Smooth muscle cell (in vitro differentiated cells): ENCODE results near the gene SFTPD. TPM values are rescaled to one million over a fixed set of nuclear protein-coding genes. Genes with fewer than 3 reads are reported as not detected.

ENCODE experiments used
- DNase-seq: peaks from one replicate; lab custom pipeline; 2025; ENCODE audit not compliant: unreplicated experiment; lab: John Stamatoyannopoulos, UW
- H2AFZ ChIP-seq: fragments of 200-600 bp; sonication (generic); 2 replicates; pipeline ENCODE4 v1.6.0; 2016; ENCODE audit warnings: antibody characterized with exemption, low read depth, mild to moderate bottlenecking
- H3F3A ChIP-seq: fragments of 200-600 bp; sonication (generic); 2 replicates; pipeline ENCODE4 v1.6.0; 2017; ENCODE audit warnings: antibody characterized with exemption, low read depth
- H3K27ac ChIP-seq: fragments of 200-600 bp; sonication (generic); 2 replicates; pipeline ENCODE4 v1.5.1; 2016; ENCODE audit warnings: low read depth, mild to moderate bottlenecking
- H3K27me3 ChIP-seq: fragments of 200-600 bp; sonication (generic); 2 replicates; pipeline ENCODE4 v1.6.1; 2016; ENCODE audit warnings: low read depth, mild to moderate bottlenecking
- H3K36me3 ChIP-seq: fragments of 200-600 bp; sonication (generic); 2 replicates; pipeline ENCODE4 v1.5.1; 2016; ENCODE audit warnings: low read depth
- H3K4me1 ChIP-seq: fragments of 200-600 bp; sonication (generic); 2 replicates; pipeline ENCODE4 v1.5.1; 2016; ENCODE audit warnings: low read depth
- H3K4me2 ChIP-seq: fragments of 200-600 bp; sonication (generic); 2 replicates; pipeline ENCODE4 v1.6.0; 2016; ENCODE audit warnings: mild to moderate bottlenecking
- H3K4me3 ChIP-seq: fragments of 200-600 bp; sonication (generic); 2 replicates; pipeline ENCODE4 v1.5.1; 2016; ENCODE audit warnings: mild to moderate bottlenecking
- H3K79me2 ChIP-seq: fragments of 200-600 bp; sonication (generic); 2 replicates; pipeline ENCODE4 v1.6.0; 2016; ENCODE audit warnings: low read depth, mild to moderate bottlenecking
- H3K9ac ChIP-seq: fragments of 200-600 bp; sonication (generic); 2 replicates; pipeline ENCODE4 v1.6.0; 2016; ENCODE audit warnings: low read depth
- H3K9me3 ChIP-seq: fragments of 200-600 bp; sonication (generic); replicated peaks from 2 replicates; pipeline ENCODE4 v1.5.1; 2016; ENCODE audit warnings: low read depth
- H4K20me1 ChIP-seq: fragments of 200-600 bp; sonication (generic); 2 replicates; pipeline ENCODE4 v1.6.0; 2016; ENCODE audit warnings: low read depth
- WGBS: methylation state at CpG from one replicate; pipeline ENCODE4 v1.1.7; 2016; ENCODE audit warnings: low lambda C conversion rate; 5-methylcytosine and 5-hydroxymethylcytosine counted together
- polyA plus RNA-seq: library from polyadenylated mRNA; unstranded; fragments of >200 nt; fragmentation: Nextera tagmentation; extraction: Ambion mirVana; gene quantifications from 2 replicates; pipeline ENCODE4 v1.2.1, GENCODE V29; 2016
- total RNA-seq: library from RNA; depleted of rRNA; stranded (reverse); fragments of >200 nt; gene quantifications from 2 replicates; pipeline ENCODE4 v1.2.3, GENCODE V29; 2014
- TF ChIP-seq, protein P1 (sequence below): fragments of 200-600 bp; sonication (generic); IDR thresholded peaks from 2 replicates; pipeline ENCODE4 v1.5.1; 2017; ENCODE audit warnings: borderline replicate concordance, mild to moderate bottlenecking, antibody characterized with exemption; ENCODE audit not compliant: insufficient read depth, poor library complexity, severe bottlenecking

The SFTPD gene
- total and polyA plus RNA-seq, 2 experiments from 2014 or later = 1.0 to 1.9 TPM

DNA sequence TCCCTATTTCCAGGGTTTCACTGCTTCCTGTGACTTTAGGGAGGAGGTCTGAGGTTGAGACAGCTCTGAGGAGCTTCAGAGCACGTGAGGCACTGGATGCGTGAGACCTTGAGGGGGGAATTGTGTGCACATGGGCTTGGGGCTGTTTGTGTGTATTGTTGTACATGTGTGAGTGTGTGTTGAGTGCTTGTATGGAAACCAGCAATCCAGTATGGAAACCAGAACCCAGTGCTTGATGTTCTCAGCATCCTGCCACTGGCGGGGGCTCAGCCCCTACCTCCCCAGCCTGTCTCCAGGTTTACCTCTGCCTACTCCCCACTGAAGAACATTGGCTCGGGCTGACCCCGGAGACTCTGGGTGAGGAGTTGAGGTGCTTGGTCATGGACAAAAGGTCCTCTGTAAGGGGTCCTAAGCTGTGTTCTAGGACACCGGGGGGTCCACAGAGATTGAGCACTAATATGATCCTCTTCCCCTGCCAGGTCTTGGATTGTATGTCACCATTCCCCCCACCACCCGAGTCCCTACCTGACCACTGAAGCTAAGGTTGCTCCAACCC, 20.8 kb downstream of the SFTPD start:
- DNase-seq = no peak

DNA sequence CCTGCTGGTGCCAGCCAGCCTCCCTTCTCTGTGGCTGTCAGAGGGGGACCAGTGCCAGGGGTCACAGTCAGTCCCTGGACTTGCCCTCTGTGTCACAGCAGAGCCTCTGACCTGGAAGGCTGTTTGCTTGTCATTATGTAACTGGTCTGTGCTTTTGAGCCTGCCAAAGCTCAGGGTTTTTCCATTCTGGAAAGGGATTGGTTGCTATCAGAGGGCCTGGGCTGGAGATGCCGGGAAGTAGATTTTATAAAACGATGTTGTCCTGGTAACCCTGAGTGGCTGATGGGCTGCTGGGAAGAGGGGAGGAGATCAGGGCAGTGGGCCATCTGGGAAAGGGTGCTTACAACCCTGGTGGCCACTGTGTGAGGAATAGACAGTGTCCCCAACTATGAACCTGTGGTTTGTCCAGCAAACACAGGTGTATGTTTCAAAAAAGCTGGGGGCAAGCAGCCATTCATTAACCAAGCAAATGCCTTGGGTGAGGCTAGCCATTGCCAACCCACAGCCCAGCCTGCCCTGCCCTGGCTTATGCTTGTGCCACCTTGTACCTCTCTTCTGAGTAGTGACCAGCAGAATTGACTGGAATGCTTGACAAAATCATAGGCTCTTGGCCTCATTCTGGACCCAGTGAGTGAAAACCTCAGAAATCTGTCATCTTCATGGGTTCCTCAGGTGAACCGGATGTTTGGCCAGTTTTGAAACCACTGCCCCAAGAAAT, 21.6 kb downstream of the SFTPD start:
- WGBS = 69% methylated on average over 3 of the region's 3 CpGs

More for the DNA sequence above, 20.8 kb downstream of the SFTPD start:
- Histone ChIP-seq H3K4me3 (no peak overlapping the region), H3K36me3 (no peaks in the 10 kb centered on the region), H3K79me2 (no peaks in the 10 kb centered on the region), H2AFZ (no peak overlapping the region), H3K4me1 (no peaks in the 10 kb centered on the region), H3K27ac (no peak overlapping the region), H4K20me1 (no peaks in the 10 kb centered on the region), H3K9ac (no peak overlapping the region), H3K4me2 (no peak overlapping the region), H3F3A (no peaks in the 10 kb centered on the region), H3K27me3 (peaks cover 23% of the 10 kb centered on the region), H3K9me3 (no peaks in the 10 kb centered on the region)
- 87% methylated on average over 7 of the region's 7 CpGs for WGBS
- TF ChIP-seq, protein P1, sequence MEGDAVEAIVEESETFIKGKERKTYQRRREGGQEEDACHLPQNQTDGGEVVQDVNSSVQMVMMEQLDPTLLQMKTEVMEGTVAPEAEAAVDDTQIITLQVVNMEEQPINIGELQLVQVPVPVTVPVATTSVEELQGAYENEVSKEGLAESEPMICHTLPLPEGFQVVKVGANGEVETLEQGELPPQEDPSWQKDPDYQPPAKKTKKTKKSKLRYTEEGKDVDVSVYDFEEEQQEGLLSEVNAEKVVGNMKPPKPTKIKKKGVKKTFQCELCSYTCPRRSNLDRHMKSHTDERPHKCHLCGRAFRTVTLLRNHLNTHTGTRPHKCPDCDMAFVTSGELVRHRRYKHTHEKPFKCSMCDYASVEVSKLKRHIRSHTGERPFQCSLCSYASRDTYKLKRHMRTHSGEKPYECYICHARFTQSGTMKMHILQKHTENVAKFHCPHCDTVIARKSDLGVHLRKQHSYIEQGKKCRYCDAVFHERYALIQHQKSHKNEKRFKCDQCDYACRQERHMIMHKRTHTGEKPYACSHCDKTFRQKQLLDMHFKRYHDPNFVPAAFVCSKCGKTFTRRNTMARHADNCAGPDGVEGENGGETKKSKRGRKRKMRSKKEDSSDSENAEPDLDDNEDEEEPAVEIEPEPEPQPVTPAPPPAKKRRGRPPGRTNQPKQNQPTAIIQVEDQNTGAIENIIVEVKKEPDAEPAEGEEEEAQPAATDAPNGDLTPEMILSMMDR = no peak

DNA sequence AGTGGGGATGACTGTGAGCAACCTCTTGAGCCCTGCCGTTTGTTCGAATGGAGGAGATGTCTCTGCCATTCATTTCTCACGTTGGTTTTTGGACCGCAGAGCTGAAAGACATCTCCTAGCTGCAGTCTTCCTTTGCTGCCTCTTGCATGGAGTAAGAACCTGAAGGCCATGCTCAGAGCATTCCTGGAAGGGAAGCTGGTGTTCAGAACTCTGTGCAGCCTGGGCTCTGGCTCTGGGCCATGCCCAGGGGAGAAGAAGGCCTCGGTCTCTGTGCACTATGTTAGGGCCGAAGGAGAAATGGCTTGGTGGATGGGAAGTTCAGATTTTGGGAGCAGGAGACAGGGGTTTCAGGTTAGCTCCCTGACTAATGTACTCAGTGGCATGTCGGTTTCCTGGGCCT, 22.9 kb downstream of the SFTPD start:
- H3K36me3 ChIP-seq = no peaks in the 10 kb centered on the region
- H3K79me2 ChIP-seq = no peaks in the 10 kb centered on the region
- no peaks in the 10 kb centered on the region for H3K9me3 ChIP-seq
- no peak overlapping the region for H2AFZ ChIP-seq
- no peak overlapping the region for H3K4me3 ChIP-seq
- 88% methylated on average over 7 of the region's 7 CpGs for WGBS
- no peaks in the 10 kb centered on the region for H4K20me1 ChIP-seq
- H3K9ac ChIP-seq = no peak overlapping the region
- no peak overlapping the region for H3K27ac ChIP-seq
- H3K27me3 ChIP-seq = peaks cover 15% of the 10 kb centered on the region
- DNase-seq = no peak
- no peaks in the 10 kb centered on the region for H3F3A ChIP-seq
- H3K4me2 ChIP-seq = no peak overlapping the region
- no peaks in the 10 kb centered on the region for H3K4me1 ChIP-seq
- TF ChIP-seq, protein P1 = no peak

More for the DNA sequence above, 21.6 kb downstream of the SFTPD start:
- Histone ChIP-seq H3K9me3 (no peaks in the 10 kb centered on the region), H3K4me1 (no peaks in the 10 kb centered on the region), H4K20me1 (no peaks in the 10 kb centered on the region), H3K79me2 (no peaks in the 10 kb centered on the region), H3K9ac (no peak overlapping the region), H3K27me3 (peaks cover 23% of the 10 kb centered on the region), H3K36me3 (no peaks in the 10 kb centered on the region), H3F3A (no peaks in the 10 kb centered on the region), H3K27ac (no peak overlapping the region), H2AFZ (no peak overlapping the region), H3K4me3 (no peak overlapping the region), H3K4me2 (no peak overlapping the region)
- TF ChIP-seq, protein P1 = no peak
- DNase-seq = no peak
